Calu3 (cell line): ENCODE data around the gene SP2. TPM values are rescaled to one million over a fixed set of nuclear protein-coding genes. Genes with fewer than 3 reads are reported as not detected.
A peak's percentile ranks its signal among the peaks of the same experiment; 100 is the strongest.

Source experiments
- BruUV-seq: library from RNA; stranded (reverse); fragments of 400-500 nt; replicated peaks from 2 replicates; lab custom pipeline; 2021; lab: Mats Ljungman, UMichigan
- CTCF ChIA-PET: fragments of 300-600 bp; sonication (Branson Sonifier 250); formaldehyde crosslinking; loops from one replicate; lab custom pipeline; 2022; ENCODE audit warnings: antibody characterized with exemption; lab: Charles Lee
- DNase-seq: peaks from one replicate; pipeline ENCODE4 v3.0.0; 2022
- H3K27ac Mint-ChIP-seq: one replicate; pipeline ENCODE4 v1.8.0; 2022; ENCODE audit warnings: mixed read lengths; ENCODE audit not compliant: unreplicated experiment
- H3K27me3 Mint-ChIP-seq: one replicate; pipeline ENCODE4 v1.8.0; 2022; ENCODE audit warnings: mixed read lengths; ENCODE audit not compliant: unreplicated experiment
- H3K36me3 Mint-ChIP-seq: one replicate; pipeline ENCODE4 v1.8.0; 2022; ENCODE audit warnings: mild to moderate bottlenecking, moderate library complexity, mixed read lengths; ENCODE audit not compliant: insufficient read depth, unreplicated experiment
- H3K4me1 Mint-ChIP-seq: one replicate; pipeline ENCODE4 v1.8.0; 2022; ENCODE audit warnings: mild to moderate bottlenecking, low read depth, mixed read lengths; ENCODE audit not compliant: unreplicated experiment
- H3K4me3 Mint-ChIP-seq: one replicate; pipeline ENCODE4 v1.8.0; 2022; ENCODE audit warnings: mild to moderate bottlenecking, low read depth, moderate library complexity, mixed read lengths; ENCODE audit not compliant: unreplicated experiment
- H3K9me3 Mint-ChIP-seq: one replicate; pipeline ENCODE4 v1.8.0; 2022; ENCODE audit warnings: low read depth, mixed read lengths; ENCODE audit not compliant: unreplicated experiment
- intact Hi-C: fragments of 100-400 bp; cut with micrococcal nuclease; formaldehyde crosslinking; loops from one replicate; pipeline ENCODE4 v1.10.0; 2022; ENCODE audit not compliant: unreplicated experiment
- total RNA-seq: library from RNA; stranded (reverse); gene quantifications from 2 replicates; pipeline ENCODE4 v1.2.3, GENCODE V29; 2022
- TF ChIP-seq, protein P1 (sequence below): fragments of 200-600 bp; IDR thresholded peaks from one replicate; pipeline ENCODE4 v1.8.0; 2022; ENCODE audit warnings: antibody characterized with exemption; ENCODE audit not compliant: unreplicated experiment

Gene SP2
- total RNA-seq, 1 experiment from 2014 or later = 21.5 TPM

DNA sequence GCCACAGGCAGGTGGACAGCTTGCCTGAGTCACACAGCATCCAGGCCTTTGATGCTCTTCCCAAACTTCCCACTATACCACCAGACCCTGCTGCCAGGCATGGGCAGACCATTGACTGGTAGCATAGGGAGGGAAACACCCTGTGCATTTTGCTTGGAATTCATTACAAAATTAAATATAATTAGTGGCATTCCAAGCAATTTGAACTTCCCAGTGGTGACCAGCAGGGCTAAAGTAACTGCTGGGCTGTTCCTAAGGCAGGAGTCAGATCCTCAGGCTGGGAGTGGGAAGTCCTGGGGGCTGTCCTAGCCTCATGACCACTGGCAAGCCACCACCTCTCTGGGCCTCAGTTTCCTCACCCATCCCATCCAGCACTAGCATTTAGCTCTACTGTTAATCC is 57.9 kb downstream of the SP2 start:
- CTCF ChIA-PET = interaction anchor here (0.6 to 2.6 kb wide), 2 partner anchors 16 to 111 kb away, joined by 5 to 18 read pairs; partner anchors contain the start of gene CDK5RAP3
- TF ChIP-seq, protein P1, sequence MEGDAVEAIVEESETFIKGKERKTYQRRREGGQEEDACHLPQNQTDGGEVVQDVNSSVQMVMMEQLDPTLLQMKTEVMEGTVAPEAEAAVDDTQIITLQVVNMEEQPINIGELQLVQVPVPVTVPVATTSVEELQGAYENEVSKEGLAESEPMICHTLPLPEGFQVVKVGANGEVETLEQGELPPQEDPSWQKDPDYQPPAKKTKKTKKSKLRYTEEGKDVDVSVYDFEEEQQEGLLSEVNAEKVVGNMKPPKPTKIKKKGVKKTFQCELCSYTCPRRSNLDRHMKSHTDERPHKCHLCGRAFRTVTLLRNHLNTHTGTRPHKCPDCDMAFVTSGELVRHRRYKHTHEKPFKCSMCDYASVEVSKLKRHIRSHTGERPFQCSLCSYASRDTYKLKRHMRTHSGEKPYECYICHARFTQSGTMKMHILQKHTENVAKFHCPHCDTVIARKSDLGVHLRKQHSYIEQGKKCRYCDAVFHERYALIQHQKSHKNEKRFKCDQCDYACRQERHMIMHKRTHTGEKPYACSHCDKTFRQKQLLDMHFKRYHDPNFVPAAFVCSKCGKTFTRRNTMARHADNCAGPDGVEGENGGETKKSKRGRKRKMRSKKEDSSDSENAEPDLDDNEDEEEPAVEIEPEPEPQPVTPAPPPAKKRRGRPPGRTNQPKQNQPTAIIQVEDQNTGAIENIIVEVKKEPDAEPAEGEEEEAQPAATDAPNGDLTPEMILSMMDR = peak; percentile 26
- peaks cover 87% of the 10 kb centered on the region for H3K36me3 Mint-ChIP-seq
- no peak overlapping the region for H3K4me3 Mint-ChIP-seq
- no peak for DNase-seq
- intact Hi-C loops = no loop called here
- no peaks in the 10 kb centered on the region for H3K27me3 Mint-ChIP-seq
- BruUV-seq = no TSS peak
- no peak overlapping the region for H3K27ac Mint-ChIP-seq
- H3K4me1 Mint-ChIP-seq = peaks cover 93% of the 10 kb centered on the region
- no peaks in the 10 kb centered on the region for H3K9me3 Mint-ChIP-seq

DNA sequence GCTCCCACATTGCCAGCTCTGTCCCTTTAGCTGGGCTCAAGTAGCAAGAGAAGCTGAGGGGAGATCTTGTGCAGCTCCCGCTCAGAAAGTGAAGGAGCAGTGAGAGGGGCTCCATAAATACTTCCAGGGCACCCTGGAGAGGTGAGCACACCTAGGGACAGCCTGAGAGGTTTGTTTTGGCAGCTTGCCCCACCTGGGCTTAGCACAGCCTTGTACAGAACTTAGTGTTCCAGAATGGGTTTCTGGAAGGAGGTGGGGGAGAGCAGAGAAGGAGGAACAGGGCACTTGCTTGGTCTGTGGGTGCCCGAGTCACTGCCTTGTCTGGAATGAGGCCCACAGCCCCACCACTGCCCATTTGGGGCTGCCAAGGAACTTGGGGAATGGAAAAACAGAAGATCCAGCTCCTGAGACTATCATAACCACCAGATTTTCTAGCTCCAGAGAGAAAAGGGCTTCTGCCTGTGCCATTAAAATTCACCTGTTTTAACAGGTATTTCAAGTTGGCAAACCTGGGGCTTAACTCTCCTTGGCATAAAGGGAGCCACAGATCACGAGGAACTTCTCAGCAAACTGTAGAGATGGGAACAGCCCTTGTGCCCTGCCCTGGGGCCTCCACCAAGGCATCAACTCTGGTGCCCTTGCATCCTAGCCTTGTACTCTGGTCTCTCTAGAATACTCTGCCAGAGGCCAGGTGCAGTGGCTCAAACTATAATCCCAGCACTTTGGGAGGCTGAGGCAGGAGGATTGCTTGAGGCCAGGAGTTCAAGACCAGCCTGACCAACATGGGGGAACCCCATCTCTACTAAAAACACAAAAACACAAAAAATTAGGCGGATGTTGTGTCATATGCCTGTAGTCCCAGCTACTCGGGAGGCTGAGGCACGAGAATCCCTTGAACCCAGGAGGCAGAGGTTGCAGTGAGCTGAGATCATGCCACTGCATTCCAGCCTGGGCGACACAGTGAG is 59.7 kb downstream of the SP2 start:
- Mint-ChIP-seq H3K4me3 (peak overlapping the region; percentile 76), H3K27ac (peak overlapping the region; percentile 33), H3K27me3 (no peaks in the 10 kb centered on the region), H3K4me1 (peaks cover 90% of the 10 kb centered on the region), H3K36me3 (peaks cover 72% of the 10 kb centered on the region), H3K9me3 (no peaks in the 10 kb centered on the region)
- BruUV-seq = no TSS peak
- DNase-seq = peak; percentile 68
- CTCF ChIA-PET = interaction anchor here (0.6 to 2.6 kb wide), 9 partner anchors 7 to 1103 kb away, joined by 3 to 33 read pairs (median 11); partner anchors contain the start of genes CDK5RAP3 and PNPO
- TF ChIP-seq, protein P1 = no peak
- intact Hi-C loops = no loop called here

DNA sequence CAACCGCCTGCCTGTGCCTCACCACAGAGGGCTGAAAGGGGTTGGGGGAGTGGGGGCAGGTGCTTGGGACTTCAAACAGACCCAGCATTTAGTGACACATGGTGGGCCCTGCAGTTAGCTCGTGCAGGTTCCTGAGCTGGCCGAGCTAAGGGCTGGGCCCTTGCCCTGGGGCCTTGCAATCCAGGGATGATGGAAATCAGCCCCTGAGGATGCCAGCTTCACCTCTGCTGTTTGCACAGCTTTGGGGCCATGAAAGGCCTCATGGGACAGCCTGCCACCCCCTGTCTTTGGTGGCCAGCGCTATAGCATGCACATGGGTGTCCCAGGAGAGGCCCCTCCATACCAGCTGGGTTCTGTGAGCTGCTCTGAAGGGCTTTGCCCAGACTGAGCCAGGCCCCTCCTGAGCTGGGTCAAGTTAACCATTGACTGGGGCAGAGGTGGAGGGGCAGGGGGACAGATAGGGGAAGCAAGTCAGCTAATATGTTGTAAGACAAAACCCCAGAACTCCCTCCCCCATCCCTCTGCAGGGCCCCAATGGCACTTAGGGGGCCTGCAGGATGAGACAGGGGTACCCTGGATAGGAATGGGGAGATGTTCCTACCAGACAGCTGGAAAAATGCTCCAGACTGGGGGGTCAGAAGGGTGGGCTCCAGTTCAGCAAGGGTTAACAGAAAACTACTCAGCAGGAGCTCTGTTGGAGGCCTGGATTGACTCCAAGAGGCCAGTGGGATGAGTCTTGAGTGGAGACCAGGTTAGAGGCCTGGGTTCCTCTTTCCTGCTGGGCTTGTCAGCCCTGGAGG is 61.0 kb downstream of the SP2 start:
- no peak for DNase-seq
- Mint-ChIP-seq H3K4me3 (peak overlapping the region; percentile 76), H3K4me1 (peaks cover 88% of the 10 kb centered on the region), H3K36me3 (peaks cover 60% of the 10 kb centered on the region), H3K27me3 (no peaks in the 10 kb centered on the region), H3K9me3 (peaks cover 3% of the 10 kb centered on the region), H3K27ac (peak overlapping the region; percentile 69)
- CTCF ChIA-PET = interaction anchor here (0.6 to 2.2 kb wide), 10 partner anchors 8 to 68 kb away, joined by 4 to 33 read pairs (median 10); partner anchors contain the start of genes CDK5RAP3 and PNPO
- TSS peak; percentile 42 for BruUV-seq
- TF ChIP-seq, protein P1 = no peak
- intact Hi-C loops = no loop called here
